HG03108 (cell line): ENCODE measurements around the gene BCL2L1.

ENCODE experiments used
- ATAC-seq: cut with Tn5 transposase; IDR thresholded peaks from one replicate; pipeline ENCODE4 v1.9.1; 2021; ENCODE audit warnings: moderate library complexity; ENCODE audit not compliant: unreplicated experiment

The BCL2L1 gene

GRCh38 chr20:31731321-31731717 is 8.7 kb upstream of the BCL2L1 start:
- no peak for ATAC-seq

GRCh38 chr20:31723319-31724078 is 831 bp upstream of the BCL2L1 start:
- ATAC-seq, result peak; percentile 78

GRCh38 chr20:31723069-31723318 is 326 bp upstream of the BCL2L1 start:
- no peak for ATAC-seq

GRCh38 chr20:31721408-31722256 is 1.0 kb downstream of the BCL2L1 start:
- no peak for ATAC-seq

- no peak for ATAC-seq
Observed at GRCh38 chr20:31720486-31721407, 1.9 kb downstream of the BCL2L1 start.

- ATAC-seq, result no peak
Observed at GRCh38 chr20:31719644-31720485, 2.8 kb downstream of the BCL2L1 start.

- ATAC-seq, result no peak
Observed at GRCh38 chr20:31718952-31719643, 3.6 kb downstream of the BCL2L1 start.

GRCh38 chr20:31717478-31718201 is 5.0 kb downstream of the BCL2L1 start:
- peak; percentile 31 for ATAC-seq

GRCh38 chr20:31716818-31717477 is 5.7 kb downstream of the BCL2L1 start:
- no peak for ATAC-seq

- no peak for ATAC-seq
Observed at GRCh38 chr20:31716351-31716750, 6.3 kb downstream of the BCL2L1 start.

- ATAC-seq, result no peak
Observed at GRCh38 chr20:31715766-31716165, 6.9 kb downstream of the BCL2L1 start.

GRCh38 chr20:31713312-31714273 is 9.1 kb downstream of the BCL2L1 start:
- ATAC-seq, result no peak

- no peak for ATAC-seq
Observed at GRCh38 chr20:31712564-31713311, 9.9 kb downstream of the BCL2L1 start.

- no peak for ATAC-seq
Observed at GRCh38 chr20:31712112-31712553, 10.5 kb downstream of the BCL2L1 start.

- no peak for ATAC-seq
Observed at GRCh38 chr20:31711179-31712111, 11.2 kb downstream of the BCL2L1 start.
